ENCODE results near the gene MYOF.
"Not testable (repeated sequence)": the region's sequence is repeated elsewhere in the genome, so short reads cannot be mapped to it uniquely, and the experiment has no call there.

MYOF gene

DNA sequence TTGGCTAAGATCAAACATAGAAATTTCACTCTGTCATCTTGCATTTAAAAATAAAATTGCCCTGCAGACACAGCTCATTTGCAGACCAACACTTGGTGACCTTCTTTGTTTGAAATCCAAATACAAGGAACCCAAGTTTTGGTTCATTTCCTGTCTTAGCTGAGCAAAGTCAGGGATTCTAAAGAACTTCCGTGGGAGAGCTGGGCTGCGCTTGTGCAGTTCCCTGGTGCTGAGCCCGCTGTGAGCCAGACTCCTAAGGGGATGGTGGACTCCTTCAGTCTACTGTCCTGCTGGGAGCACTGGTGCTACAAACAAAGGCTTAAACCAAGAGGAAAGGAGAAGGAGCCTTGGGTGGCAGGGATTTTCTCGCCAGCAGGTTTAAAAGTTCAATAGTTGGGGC is 60.0 kb downstream of the MYOF start:
- ATAC-seq: no peak
- no peak for TF ChIP-seq BACH2 (CRISPR knock-in tag; IDR thresholded peaks at IDR 0.05; ENCODE audit: borderline replicate concordance)
- no peak for TF ChIP-seq RARB (CRISPR knock-in tag; IDR thresholded peaks at IDR 0.05)
- TF ChIP-seq ZNF565 (CRISPR knock-in tag; conservative IDR thresholded peaks at IDR 0.05; ENCODE audit: low read depth): no peak
- TF ChIP-seq, protein P1, sequence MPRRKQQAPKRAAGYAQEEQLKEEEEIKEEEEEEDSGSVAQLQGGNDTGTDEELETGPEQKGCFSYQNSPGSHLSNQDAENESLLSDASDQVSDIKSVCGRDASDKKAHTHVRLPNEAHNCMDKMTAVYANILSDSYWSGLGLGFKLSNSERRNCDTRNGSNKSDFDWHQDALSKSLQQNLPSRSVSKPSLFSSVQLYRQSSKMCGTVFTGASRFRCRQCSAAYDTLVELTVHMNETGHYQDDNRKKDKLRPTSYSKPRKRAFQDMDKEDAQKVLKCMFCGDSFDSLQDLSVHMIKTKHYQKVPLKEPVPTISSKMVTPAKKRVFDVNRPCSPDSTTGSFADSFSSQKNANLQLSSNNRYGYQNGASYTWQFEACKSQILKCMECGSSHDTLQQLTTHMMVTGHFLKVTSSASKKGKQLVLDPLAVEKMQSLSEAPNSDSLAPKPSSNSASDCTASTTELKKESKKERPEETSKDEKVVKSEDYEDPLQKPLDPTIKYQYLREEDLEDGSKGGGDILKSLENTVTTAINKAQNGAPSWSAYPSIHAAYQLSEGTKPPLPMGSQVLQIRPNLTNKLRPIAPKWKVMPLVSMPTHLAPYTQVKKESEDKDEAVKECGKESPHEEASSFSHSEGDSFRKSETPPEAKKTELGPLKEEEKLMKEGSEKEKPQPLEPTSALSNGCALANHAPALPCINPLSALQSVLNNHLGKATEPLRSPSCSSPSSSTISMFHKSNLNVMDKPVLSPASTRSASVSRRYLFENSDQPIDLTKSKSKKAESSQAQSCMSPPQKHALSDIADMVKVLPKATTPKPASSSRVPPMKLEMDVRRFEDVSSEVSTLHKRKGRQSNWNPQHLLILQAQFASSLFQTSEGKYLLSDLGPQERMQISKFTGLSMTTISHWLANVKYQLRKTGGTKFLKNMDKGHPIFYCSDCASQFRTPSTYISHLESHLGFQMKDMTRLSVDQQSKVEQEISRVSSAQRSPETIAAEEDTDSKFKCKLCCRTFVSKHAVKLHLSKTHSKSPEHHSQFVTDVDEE (CRISPR knock-in tag; IDR thresholded peaks at IDR 0.05): no peak
- TF ChIP-seq ZC3H10 (CRISPR knock-in tag; IDR thresholded peaks at IDR 0.05): no peak
- TF ChIP-seq ARNTL (CRISPR knock-in tag; IDR thresholded peaks at IDR 0.05; ENCODE audit: borderline replicate concordance, low read depth): no peak
- TF ChIP-seq, protein P2, sequence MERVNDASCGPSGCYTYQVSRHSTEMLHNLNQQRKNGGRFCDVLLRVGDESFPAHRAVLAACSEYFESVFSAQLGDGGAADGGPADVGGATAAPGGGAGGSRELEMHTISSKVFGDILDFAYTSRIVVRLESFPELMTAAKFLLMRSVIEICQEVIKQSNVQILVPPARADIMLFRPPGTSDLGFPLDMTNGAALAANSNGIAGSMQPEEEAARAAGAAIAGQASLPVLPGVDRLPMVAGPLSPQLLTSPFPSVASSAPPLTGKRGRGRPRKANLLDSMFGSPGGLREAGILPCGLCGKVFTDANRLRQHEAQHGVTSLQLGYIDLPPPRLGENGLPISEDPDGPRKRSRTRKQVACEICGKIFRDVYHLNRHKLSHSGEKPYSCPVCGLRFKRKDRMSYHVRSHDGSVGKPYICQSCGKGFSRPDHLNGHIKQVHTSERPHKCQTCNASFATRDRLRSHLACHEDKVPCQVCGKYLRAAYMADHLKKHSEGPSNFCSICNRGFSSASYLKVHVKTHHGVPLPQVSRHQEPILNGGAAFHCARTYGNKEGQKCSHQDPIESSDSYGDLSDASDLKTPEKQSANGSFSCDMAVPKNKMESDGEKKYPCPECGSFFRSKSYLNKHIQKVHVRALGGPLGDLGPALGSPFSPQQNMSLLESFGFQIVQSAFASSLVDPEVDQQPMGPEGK (CRISPR knock-in tag; IDR thresholded peaks at IDR 0.05; ENCODE audit: borderline replicate concordance): no peak
- TF ChIP-seq ZFP3 (CRISPR knock-in tag; IDR thresholded peaks at IDR 0.05): no peak
- TF ChIP-seq, protein P3, sequence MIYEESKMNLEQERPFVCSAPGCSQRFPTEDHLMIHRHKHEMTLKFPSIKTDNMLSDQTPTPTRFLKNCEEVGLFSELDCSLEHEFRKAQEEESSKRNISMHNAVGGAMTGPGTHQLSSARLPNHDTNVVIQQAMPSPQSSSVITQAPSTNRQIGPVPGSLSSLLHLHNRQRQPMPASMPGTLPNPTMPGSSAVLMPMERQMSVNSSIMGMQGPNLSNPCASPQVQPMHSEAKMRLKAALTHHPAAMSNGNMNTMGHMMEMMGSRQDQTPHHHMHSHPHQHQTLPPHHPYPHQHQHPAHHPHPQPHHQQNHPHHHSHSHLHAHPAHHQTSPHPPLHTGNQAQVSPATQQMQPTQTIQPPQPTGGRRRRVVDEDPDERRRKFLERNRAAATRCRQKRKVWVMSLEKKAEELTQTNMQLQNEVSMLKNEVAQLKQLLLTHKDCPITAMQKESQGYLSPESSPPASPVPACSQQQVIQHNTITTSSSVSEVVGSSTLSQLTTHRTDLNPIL (CRISPR knock-in tag; IDR thresholded peaks at IDR 0.05; ENCODE audit: low read depth): no peak
- TF ChIP-seq OSR1 (CRISPR knock-in tag; IDR thresholded peaks at IDR 0.05): no peak
- TF ChIP-seq TCF4 (CRISPR knock-in tag; IDR thresholded peaks at IDR 0.05; ENCODE audit: borderline replicate concordance): no peak
- no peak for TF ChIP-seq ISL1 (CRISPR knock-in tag; IDR thresholded peaks at IDR 0.05)
- TF ChIP-seq ESRRG (CRISPR knock-in tag; IDR thresholded peaks at IDR 0.05): no peak
- no peak for TF ChIP-seq TOX (CRISPR knock-in tag; IDR thresholded peaks at IDR 0.05; ENCODE audit: borderline replicate concordance)

DNA sequence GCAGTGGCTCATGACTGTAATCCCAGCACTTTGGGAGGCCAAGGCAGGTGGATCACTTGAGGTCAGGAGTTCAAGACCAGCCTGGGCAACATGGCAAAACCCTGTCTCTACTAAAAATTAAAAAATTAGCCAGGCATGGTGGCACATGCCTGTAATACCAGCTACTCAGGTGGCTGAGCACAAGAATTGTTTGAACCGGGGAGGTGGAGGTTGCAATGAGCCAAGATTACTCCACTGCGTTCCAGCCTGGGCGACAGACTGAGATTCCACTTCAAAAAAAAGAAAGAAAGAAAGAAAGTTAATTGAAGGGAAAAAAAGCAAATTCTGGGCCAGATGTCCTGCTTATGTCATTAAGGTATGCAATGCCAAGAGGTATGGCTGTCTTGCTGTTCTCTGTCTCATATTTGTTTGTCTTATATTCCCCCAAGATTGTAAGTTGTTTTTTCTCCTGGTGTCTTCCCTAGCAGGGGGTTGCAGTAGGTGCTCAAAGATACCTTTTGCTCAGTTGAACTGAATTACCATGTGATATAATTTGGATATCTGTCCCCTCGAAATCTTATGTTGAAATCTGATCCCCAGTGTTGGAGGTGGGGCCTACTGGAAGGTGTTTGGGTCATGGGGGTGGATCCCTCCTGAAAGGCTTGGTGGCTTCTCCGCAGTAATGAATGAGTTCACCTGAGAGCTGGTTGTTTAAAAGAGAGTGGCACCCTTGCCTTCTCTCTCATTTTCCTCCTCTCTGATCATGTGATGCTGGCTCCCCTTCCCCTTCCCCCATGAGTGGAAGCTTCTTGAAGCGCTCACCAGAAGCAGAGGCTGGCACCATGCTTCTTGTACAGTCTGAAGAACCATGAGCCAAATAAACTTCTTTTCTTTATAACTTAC is 60.9 kb downstream of the MYOF start:
- TF ChIP-seq GLIS3 (CRISPR knock-in tag; IDR thresholded peaks at IDR 0.05): no peak
- no peak for TF ChIP-seq BACH2 (CRISPR knock-in tag; IDR thresholded peaks at IDR 0.05; ENCODE audit: borderline replicate concordance)
- TF ChIP-seq ZNF70 (CRISPR knock-in tag; IDR thresholded peaks at IDR 0.05): no peak
- TF ChIP-seq ZFP3 (CRISPR knock-in tag; IDR thresholded peaks at IDR 0.05): no peak
- TF ChIP-seq, protein P4, sequence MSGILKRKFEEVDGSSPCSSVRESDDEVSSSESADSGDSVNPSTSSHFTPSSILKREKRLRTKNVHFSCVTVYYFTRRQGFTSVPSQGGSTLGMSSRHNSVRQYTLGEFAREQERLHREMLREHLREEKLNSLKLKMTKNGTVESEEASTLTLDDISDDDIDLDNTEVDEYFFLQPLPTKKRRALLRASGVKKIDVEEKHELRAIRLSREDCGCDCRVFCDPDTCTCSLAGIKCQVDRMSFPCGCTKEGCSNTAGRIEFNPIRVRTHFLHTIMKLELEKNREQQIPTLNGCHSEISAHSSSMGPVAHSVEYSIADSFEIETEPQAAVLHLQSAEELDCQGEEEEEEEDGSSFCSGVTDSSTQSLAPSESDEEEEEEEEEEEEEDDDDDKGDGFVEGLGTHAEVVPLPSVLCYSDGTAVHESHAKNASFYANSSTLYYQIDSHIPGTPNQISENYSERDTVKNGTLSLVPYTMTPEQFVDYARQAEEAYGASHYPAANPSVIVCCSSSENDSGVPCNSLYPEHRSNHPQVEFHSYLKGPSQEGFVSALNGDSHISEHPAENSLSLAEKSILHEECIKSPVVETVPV (CRISPR knock-in tag; IDR thresholded peaks at IDR 0.05): no peak
- no peak for TF ChIP-seq ESRRG (CRISPR knock-in tag; IDR thresholded peaks at IDR 0.05)
- no peak for ATAC-seq

DNA sequence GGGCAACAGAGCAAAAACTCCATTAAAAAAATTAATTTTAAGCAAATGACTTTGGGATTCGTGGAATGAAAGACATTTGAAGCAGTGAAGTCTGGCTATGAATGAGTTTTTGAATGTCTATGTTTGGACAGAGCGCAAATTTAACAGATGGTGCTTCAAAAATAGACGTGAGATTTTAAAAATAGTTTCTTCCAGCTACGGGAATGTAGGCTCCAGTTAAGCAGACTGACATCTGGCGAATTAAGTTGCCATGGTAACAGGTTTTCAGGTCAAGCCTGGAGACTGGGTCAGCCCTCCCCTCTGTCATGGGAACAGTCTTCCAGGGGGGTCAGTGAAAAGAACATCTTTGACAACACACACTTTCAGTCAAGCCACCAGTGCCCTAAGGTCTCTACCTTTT is 62.0 kb downstream of the MYOF start:
- TF ChIP-seq TCF4 (CRISPR knock-in tag; IDR thresholded peaks at IDR 0.05; ENCODE audit: borderline replicate concordance) (no peak), ESRRG (CRISPR knock-in tag; IDR thresholded peaks at IDR 0.05) (no peak), ZNF8 (CRISPR knock-in tag; IDR thresholded peaks at IDR 0.05) (no peak), RARB (CRISPR knock-in tag; IDR thresholded peaks at IDR 0.05) (no peak), BACH2 (CRISPR knock-in tag; IDR thresholded peaks at IDR 0.05; ENCODE audit: borderline replicate concordance) (no peak), ZC3H10 (CRISPR knock-in tag; IDR thresholded peaks at IDR 0.05) (no peak), ZFP30 (CRISPR knock-in tag; IDR thresholded peaks at IDR 0.05) (no peak), OSR1 (CRISPR knock-in tag; IDR thresholded peaks at IDR 0.05) (no peak), ZFP3 (CRISPR knock-in tag; IDR thresholded peaks at IDR 0.05) (no peak), SNAI2 (CRISPR knock-in tag; IDR thresholded peaks at IDR 0.05) (no peak), ZNF565 (CRISPR knock-in tag; conservative IDR thresholded peaks at IDR 0.05; ENCODE audit: low read depth) (no peak), CSDC2 (CRISPR knock-in tag; IDR thresholded peaks at IDR 0.05) (no peak), ZNF70 (CRISPR knock-in tag; IDR thresholded peaks at IDR 0.05) (no peak), GLIS3 (CRISPR knock-in tag; IDR thresholded peaks at IDR 0.05) (no peak), PPARA (CRISPR knock-in tag; IDR thresholded peaks at IDR 0.05; ENCODE audit: borderline replicate concordance) (no peak), ARNTL (CRISPR knock-in tag; IDR thresholded peaks at IDR 0.05; ENCODE audit: borderline replicate concordance, low read depth) (no peak)
- TF ChIP-seq, protein P2 (CRISPR knock-in tag; IDR thresholded peaks at IDR 0.05; ENCODE audit: borderline replicate concordance): no peak
- TF ChIP-seq, protein P5, sequence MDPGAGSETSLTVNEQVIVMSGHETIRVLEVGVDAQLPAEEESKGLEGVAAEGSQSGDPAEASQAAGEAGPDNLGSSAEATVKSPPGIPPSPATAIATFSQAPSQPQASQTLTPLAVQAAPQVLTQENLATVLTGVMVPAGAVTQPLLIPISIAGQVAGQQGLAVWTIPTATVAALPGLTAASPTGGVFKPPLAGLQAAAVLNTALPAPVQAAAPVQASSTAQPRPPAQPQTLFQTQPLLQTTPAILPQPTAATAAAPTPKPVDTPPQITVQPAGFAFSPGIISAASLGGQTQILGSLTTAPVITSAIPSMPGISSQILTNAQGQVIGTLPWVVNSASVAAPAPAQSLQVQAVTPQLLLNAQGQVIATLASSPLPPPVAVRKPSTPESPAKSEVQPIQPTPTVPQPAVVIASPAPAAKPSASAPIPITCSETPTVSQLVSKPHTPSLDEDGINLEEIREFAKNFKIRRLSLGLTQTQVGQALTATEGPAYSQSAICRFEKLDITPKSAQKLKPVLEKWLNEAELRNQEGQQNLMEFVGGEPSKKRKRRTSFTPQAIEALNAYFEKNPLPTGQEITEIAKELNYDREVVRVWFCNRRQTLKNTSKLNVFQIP (CRISPR knock-in tag; IDR thresholded peaks at IDR 0.05; ENCODE audit: borderline replicate concordance, low read depth): no peak
- no peak; the same call in 1 of the 3 replicates for ATAC-seq

DNA sequence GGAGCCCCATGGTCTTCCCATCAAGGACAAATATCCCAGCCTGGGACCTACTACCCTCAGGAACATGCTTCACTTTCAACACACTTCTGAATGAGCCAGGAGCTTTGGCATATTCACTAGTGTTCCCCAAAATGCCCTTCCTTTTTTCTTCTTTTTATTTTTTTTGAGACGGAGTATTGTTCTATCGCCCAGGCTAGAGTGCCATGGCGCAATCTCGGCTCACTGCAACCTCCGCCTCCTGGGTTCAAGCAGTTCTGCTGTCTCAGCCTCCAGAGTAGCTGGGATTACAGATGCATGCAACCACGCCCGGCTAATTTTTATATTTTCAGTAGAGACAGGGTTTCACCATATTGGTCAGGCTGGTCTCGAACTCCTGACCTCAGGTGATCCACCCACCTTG is 63.1 kb downstream of the MYOF start:
- not testable (repeated sequence) for ATAC-seq

Measured in SK-N-SH treated with all-trans-retinoic acid at 6 μM for 48 hours (cell line).